GM13977 (cell line): ENCODE measurements around the gene RNF44.

ENCODE experiments used
- DNase-seq: peaks from one replicate; pipeline ENCODE4 v3.0.0; 2012; ENCODE audit warnings: low spot score
- in situ Hi-C: fragments of 300-500 bp; cut with MboI; formaldehyde crosslinking; loops from one replicate; pipeline ENCODE4 v1.12.0; 2022; ENCODE audit warnings: low sequenced_read_pairs, low pct_unique_long_range_greater_than_20kb, mixed read lengths, inconsistent platforms; ENCODE audit not compliant: unreplicated experiment
- TF ChIP-seq, protein P1 (sequence below): IDR thresholded peaks from 2 replicates; pipeline ENCODE4 v1.5.1; 2012; ENCODE audit warnings: mild to moderate bottlenecking, control low read depth; ENCODE audit not compliant: insufficient read depth; ENCODE audit errors: extremely low read depth, missing control alignments

RNF44 gene

DNA sequence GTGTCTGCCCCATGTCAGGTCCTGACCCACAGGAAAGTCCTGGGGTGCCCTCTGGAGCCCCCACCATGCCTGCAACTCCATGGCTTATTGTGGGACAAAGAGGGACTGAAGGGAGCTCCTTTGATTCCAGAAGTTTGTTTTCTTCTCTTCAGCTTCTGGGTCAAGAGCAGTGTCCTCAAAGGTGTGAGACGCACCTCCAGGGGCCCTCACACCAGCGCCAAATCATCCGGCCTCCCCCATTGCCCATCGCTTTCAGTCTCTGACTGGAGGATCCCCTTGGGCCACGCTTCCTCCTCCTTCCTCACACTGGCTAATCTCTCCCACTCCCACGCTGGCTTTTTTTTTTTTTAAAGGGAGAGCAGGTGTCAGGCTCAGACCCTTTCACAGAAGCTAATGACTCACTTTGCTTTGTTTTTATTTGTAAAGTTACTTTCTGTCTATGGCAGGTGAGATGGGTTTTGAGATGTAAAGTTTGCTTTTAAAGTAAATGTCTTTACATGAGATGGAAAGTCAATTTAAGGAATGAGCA lies 28.6 kb upstream of the RNF44 start:
- DNase-seq, result no peak
- in situ Hi-C loops, result no loop called here
- TF ChIP-seq, protein P1, sequence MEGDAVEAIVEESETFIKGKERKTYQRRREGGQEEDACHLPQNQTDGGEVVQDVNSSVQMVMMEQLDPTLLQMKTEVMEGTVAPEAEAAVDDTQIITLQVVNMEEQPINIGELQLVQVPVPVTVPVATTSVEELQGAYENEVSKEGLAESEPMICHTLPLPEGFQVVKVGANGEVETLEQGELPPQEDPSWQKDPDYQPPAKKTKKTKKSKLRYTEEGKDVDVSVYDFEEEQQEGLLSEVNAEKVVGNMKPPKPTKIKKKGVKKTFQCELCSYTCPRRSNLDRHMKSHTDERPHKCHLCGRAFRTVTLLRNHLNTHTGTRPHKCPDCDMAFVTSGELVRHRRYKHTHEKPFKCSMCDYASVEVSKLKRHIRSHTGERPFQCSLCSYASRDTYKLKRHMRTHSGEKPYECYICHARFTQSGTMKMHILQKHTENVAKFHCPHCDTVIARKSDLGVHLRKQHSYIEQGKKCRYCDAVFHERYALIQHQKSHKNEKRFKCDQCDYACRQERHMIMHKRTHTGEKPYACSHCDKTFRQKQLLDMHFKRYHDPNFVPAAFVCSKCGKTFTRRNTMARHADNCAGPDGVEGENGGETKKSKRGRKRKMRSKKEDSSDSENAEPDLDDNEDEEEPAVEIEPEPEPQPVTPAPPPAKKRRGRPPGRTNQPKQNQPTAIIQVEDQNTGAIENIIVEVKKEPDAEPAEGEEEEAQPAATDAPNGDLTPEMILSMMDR, result no peak

DNA sequence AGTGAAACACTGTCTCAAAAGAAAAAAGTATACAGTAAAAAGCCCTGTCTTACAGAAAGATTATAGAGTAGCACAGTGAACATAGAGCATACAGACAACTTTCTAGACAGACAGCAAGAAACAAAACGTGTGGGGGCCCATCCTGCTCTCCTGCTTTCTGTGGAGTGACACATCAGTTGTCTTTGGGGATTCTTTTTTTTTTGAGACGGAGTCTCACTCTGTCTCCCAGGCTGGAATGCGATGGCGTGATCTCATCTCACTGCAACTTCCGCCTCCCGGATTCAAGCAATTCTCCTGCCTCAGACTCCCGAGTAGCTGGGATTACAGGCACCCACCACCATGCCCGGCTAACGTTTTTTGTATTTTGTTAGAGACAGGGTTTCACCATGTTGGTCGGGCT lies 26.8 kb upstream of the RNF44 start:
- DNase-seq, result no peak
- in situ Hi-C loops, result no loop called here
- TF ChIP-seq, protein P1, result no peak

DNA sequence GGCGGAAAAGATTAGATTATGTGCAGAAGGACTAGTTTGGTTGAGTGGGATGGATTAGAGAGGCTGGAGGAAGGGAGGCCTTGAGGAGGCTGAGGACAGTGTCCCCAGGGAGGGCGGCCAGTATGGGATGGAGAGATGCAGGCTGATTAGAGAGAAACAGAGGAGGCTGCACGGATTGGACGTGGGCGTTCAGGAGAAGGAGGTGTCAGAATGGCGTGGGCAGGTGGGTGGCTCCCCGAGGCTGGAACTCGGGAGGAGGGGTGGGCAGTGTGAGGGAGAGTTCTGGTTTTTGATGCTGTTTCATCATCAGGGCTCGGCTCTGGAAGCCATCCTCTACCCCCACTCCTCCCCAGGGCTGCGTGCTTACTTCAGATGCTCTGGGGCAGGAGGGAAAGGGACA lies 25.0 kb upstream of the RNF44 start:
- DNase-seq, result no peak
- in situ Hi-C loops, result no loop called here
- TF ChIP-seq, protein P1, result no peak

DNA sequence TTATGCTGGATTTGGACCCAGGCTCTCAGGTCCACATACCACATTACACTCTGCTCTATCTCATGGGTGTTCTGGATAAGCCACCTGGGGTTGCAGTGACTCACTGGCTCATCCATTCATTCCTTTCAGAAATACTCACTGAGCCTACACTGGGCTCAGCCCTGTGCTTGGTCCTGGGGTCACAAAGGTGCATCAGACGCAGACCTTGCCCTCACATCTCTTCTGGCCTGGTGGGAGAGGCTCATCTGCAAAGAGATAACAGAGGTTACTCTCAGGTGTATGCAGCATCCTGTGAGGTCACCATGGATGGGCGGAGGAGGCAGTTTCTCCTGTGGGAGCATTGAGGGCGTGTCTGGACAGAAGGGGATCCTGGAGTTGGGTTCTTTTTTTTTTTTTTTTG lies 24.1 kb upstream of the RNF44 start:
- in situ Hi-C loops, result no loop called here
- DNase-seq, result no peak
- TF ChIP-seq, protein P1, result no peak

DNA sequence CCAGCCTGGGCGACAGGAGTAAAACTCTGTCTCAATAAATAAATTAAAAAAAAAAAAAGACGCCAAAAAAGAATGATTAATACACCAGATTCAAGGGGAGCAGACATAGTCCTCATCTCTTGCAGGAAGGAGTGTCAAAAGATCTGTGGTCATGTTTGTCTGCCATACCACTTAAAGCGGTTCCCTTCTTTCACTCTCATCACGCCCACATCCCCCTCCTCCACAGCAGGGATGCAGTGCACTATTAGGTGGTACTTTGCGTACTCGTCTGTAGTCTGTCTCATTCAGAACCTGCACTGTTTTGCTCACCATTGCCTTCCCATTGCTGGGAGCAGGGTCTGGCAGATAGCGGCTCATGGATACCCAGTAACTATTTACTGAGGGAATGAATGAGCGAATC lies 23.2 kb upstream of the RNF44 start:
- TF ChIP-seq, protein P1, result no peak
- no peak for DNase-seq
- in situ Hi-C loops, result no loop called here

DNA sequence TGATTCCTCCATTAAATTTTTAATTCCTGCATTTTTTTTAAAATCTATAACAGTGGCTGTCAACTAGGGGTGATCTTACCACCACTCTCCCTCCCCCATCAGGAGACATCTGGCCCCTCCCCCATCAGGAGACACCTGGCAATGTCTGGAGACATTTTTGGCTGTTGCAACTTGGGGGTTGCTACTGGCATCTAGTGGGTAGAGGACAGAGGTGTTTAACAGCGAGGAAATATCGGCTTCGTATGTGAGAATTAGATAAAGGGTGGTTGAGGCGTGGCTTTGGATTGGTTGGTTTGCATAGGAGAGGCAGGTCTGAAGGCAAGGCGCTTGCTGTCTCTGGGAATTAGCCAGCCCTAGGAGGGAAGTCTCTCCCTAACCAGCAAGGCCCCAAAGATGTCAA lies 22.5 kb upstream of the RNF44 start:
- TF ChIP-seq, protein P1, result no peak
- in situ Hi-C loops, result no loop called here
- no peak for DNase-seq

DNA sequence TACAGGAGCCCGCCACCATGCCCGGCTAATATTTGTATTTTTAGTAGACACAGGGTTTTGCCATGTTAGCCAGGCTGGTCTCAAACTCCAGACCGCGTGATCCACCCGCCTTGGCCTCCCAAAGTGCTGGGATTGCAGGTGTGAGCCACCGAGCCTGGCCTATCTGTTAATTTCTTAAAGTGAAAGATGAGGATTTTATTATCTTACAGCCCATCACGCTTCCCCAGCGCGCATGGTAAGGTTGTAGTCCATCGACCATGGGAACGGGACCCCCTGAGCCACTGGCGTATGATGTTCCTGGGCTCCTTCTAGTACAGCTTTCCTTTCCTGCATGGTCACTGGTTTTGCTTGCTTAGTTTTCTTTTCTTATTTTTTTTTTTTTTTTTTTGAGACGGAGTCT lies 20.6 kb upstream of the RNF44 start:
- TF ChIP-seq, protein P1, result no peak
- no peak for DNase-seq
- in situ Hi-C loops, result no loop called here
